HCT116 (cell line): ENCODE data around the gene RABIF. TPM values are rescaled to one million over a fixed set of nuclear protein-coding genes. Genes with fewer than 3 reads are reported as not detected.

Experiments used
- ATAC-seq: fragments of 200-7000 bp; cut with Tn5 transposase; 2 replicates; pipeline ENCODE4 v1.9.1; 2020; ENCODE audit warnings: mild to moderate bottlenecking, moderate library complexity
- BruUV-seq: library from RNA; stranded (reverse); fragments of 400-500 nt; replicated peaks from 2 replicates; lab custom pipeline; 2021; lab: Mats Ljungman, UMichigan
- CTCF ChIA-PET: fragments of 300-600 bp; sonication (Branson Sonifier 250); formaldehyde crosslinking; loops from one replicate; lab custom pipeline; 2021; ENCODE audit warnings: antibody characterized with exemption; lab: Charles Lee
- POLR2A ChIA-PET: fragments of 300-600, 350-600 bp; sonication (Branson Sonifier 250); formaldehyde crosslinking; loops from one replicate; lab custom pipeline; 2021; ENCODE audit warnings: antibody characterized with exemption; lab: Charles Lee
- RAD21 ChIA-PET, 2 experiments: fragments of 300-600 bp; sonication (Branson Sonifier 250); formaldehyde crosslinking; loops; one replicate each; lab custom pipeline; 2023; ENCODE audit warnings: low total read pairs in 2 of 2; ENCODE audit not compliant: uncharacterized antibody in 2 of 2, unreplicated experiment in 2 of 2, low non-redundant PET in 1 of 2; lab: Charles Lee
- DNase-seq: peaks from one replicate; pipeline ENCODE4 v3.0.0-alpha.2; 2010; ENCODE audit warnings: low read depth, low spot score
- H2AFZ ChIP-seq: fragments of 200-600 bp; shearing (Covaris generic), sonication (generic); 2 replicates; pipeline ENCODE4 v1.6.1; 2017; ENCODE audit warnings: low read depth, mixed run types, mixed read lengths, antibody characterized with exemption, low read length; ENCODE audit not compliant: poor library complexity, severe bottlenecking
- H3K27ac ChIP-seq: 2 replicates; pipeline ENCODE4 v1.5.1; 2012; ENCODE audit warnings: low read depth, low read length
- H3K27me3 ChIP-seq: fragments of 200-600 bp; sonication (generic); 2 replicates; pipeline ENCODE4 v1.6.1; 2016; ENCODE audit warnings: mixed run types, low read length, mixed read lengths; ENCODE audit not compliant: insufficient read depth
- H3K36me3 ChIP-seq, 2 experiments: fragments of 200-500 bp in 1 of 2; fragments of 200-600 bp in 1 of 2; sonication (Bioruptor generic) in 1 of 2; sonication (generic) in 1 of 2; 2 replicates each; pipeline versions ENCODE4 v1.5.1 to v1.6.1; 2014 to 2016; ENCODE audit warnings: low read length in 2 of 2, inconsistent platforms in 1 of 2, mixed read lengths in 1 of 2, mixed run types in 1 of 2; ENCODE audit not compliant: insufficient read depth in 2 of 2, control insufficient read depth in 1 of 2
- H3K4me1 ChIP-seq, 2 experiments: fragments of 200-600 bp in 1 of 2; sonication (generic) in 1 of 2; 2 replicates each; pipeline versions ENCODE4 v1.5.1 to v1.6.1; 2012 to 2017; ENCODE audit warnings: low read length in 2 of 2, inconsistent platforms in 1 of 2, mild to moderate bottlenecking in 1 of 2, mixed read lengths in 1 of 2, mixed run types in 1 of 2, moderate library complexity in 1 of 2; ENCODE audit not compliant: insufficient read depth in 2 of 2, control insufficient read depth in 1 of 2
- H3K4me2 ChIP-seq: fragments of 200-600 bp; sonication (generic); 2 replicates; pipeline ENCODE4 v1.6.1; 2017; ENCODE audit warnings: mixed run types, low read length, mixed read lengths
- H3K4me3 ChIP-seq, 2 experiments: fragments of 200-600 bp in 1 of 2; sonication (generic) in 1 of 2; replicated peaks in 1 of 2; 2 replicates each; pipeline ENCODE4 v1.5.1; 2011 to 2016; ENCODE audit warnings: low read length in 2 of 2, control low read depth in 1 of 2, low read depth in 1 of 2, mild to moderate bottlenecking in 1 of 2, mixed read lengths in 1 of 2, mixed run types in 1 of 2
- H3K79me2 ChIP-seq: fragments of 200-600 bp; sonication (generic); 2 replicates; pipeline ENCODE4 v1.6.1; 2017; ENCODE audit warnings: mild to moderate bottlenecking, mixed run types, low read length, moderate library complexity, mixed read lengths; ENCODE audit not compliant: insufficient read depth
- H3K9ac ChIP-seq: fragments of 200-600 bp; sonication (generic); 2 replicates; pipeline ENCODE4 v1.6.1; 2016; ENCODE audit warnings: low read length, mixed read lengths
- H3K9me2 ChIP-seq: fragments of 200-600 bp; sonication (generic), shearing (Covaris generic); 2 replicates; pipeline ENCODE4 v1.6.1; 2017; ENCODE audit warnings: mixed run types, mild to moderate bottlenecking, moderate library complexity; ENCODE audit not compliant: insufficient read depth
- H3K9me3 ChIP-seq, 2 experiments: fragments of 200-500 bp in 1 of 2; fragments of 200-600 bp in 1 of 2; sonication (Bioruptor generic) in 1 of 2; sonication (generic) in 1 of 2; 2 replicates each; pipeline ENCODE4 v1.6.1; 2014 to 2017; ENCODE audit warnings: low read length in 2 of 2, mixed read lengths in 2 of 2, inconsistent platforms in 1 of 2, low read depth in 1 of 2, mild to moderate bottlenecking in 1 of 2, mixed run types in 1 of 2, moderate library complexity in 1 of 2; ENCODE audit not compliant: control insufficient read depth in 1 of 2, insufficient read depth in 1 of 2
- H4K20me1 ChIP-seq: fragments of 200-600 bp; sonication (generic), shearing (Covaris generic); 2 replicates; pipeline ENCODE4 v1.6.1; 2017; ENCODE audit warnings: mixed run types, mild to moderate bottlenecking, moderate library complexity; ENCODE audit not compliant: insufficient read depth
- CEBPB ChIP-seq: IDR thresholded peaks from 2 replicates; pipeline ENCODE4 v1.6.1; 2012; ENCODE audit warnings: low read depth
- ELF1 ChIP-seq: IDR thresholded peaks from 2 replicates; pipeline ENCODE4 v1.6.1; 2012; ENCODE audit warnings: low read depth, borderline replicate concordance
- POLR2AphosphoS5 ChIP-seq: IDR thresholded peaks from 2 replicates; pipeline ENCODE4 v1.6.1; 2011; ENCODE audit warnings: mild to moderate bottlenecking, low read depth, low read length, moderate library complexity
- RAD21 ChIP-seq: IDR thresholded peaks from 2 replicates; pipeline ENCODE4 v1.6.1; 2012; ENCODE audit warnings: low read depth, mild to moderate bottlenecking
- SP1 ChIP-seq: IDR thresholded peaks from 2 replicates; pipeline ENCODE4 v1.6.1; 2012; ENCODE audit warnings: low read depth
- SRF ChIP-seq: IDR thresholded peaks from 2 replicates; pipeline ENCODE4 v1.6.1; 2012; ENCODE audit warnings: low read depth
- TCF7L2 ChIP-seq: IDR thresholded peaks from 2 replicates; pipeline ENCODE4 v1.7.0; 2011; ENCODE audit warnings: borderline replicate concordance, inconsistent platforms; ENCODE audit not compliant: insufficient read depth, insufficient read length; ENCODE audit errors: extremely low read depth
- ZFX ChIP-seq: fragments of 450-650 bp; IDR thresholded peaks from 2 replicates; pipeline ENCODE4 v1.6.1; 2017
- ZNF274 ChIP-seq: fragments of 200-500 bp; sonication (Bioruptor generic); IDR thresholded peaks from 2 replicates; pipeline ENCODE4 v1.6.1; 2014; ENCODE audit warnings: mild to moderate bottlenecking, low read depth, low read length, inconsistent platforms
- intact Hi-C: fragments of 100-400 bp; cut with micrococcal nuclease; formaldehyde crosslinking; loops from 2 replicates; pipeline ENCODE4 v1.10.0; 2022
- total RNA-seq: library from RNA; stranded (reverse); gene quantifications from one replicate; pipeline ENCODE4 v1.2.1, GENCODE V29; 2021; ENCODE audit not compliant: unreplicated experiment
- TF ChIP-seq, protein P1 (sequence below): IDR thresholded peaks from 2 replicates; pipeline ENCODE4 v1.6.1; 2012
- TF ChIP-seq, protein P2 (sequence below), 3 experiments: fragments of 200-600 bp in 1 of 3; sonication (generic) in 1 of 3; IDR thresholded peaks in 2 of 3; conservative IDR thresholded peaks in 1 of 3; 2 replicates each; pipeline ENCODE4 v1.5.1; 2012 to 2017; ENCODE audit warnings: low read depth in 2 of 3, low read length in 2 of 3, antibody characterized with exemption in 1 of 3, borderline replicate concordance in 1 of 3, control low read depth in 1 of 3, mild to moderate bottlenecking in 1 of 3, mixed read lengths in 1 of 3, mixed run types in 1 of 3, moderate library complexity in 1 of 3; ENCODE audit not compliant: insufficient read depth in 1 of 3
- TF ChIP-seq, protein P3 (sequence below): IDR thresholded peaks from 2 replicates; pipeline ENCODE4 v1.6.1; 2012

RABIF gene
- total RNA-seq, 1 experiment from 2014 or later: 5.4 TPM

DNA sequence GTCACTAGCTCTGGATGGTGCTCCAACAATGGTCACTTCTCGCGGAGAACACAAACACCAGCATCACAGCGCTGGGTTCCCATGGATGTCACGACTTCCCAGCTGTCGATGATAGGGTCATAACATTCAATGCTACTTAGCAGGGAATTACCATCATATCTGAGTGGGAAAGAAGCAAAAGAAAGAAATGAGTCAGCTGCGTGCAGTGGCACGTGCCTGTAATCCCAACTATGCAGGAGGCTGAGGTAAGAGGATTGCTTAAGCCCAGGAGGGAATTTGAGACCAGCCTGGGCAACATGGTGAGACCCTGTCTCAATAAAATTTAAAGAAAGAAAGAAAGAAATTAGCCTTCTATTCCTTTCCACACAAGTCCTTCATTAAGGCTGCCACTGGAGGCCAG is 3.6 kb upstream of the RABIF start:
- Histone ChIP-seq H3K27me3 (no peaks in the 10 kb centered on the region), H3K4me2 (no peak overlapping the region), H3K36me3 (peaks cover 2 to 25% of the 10 kb centered on the region in 2 experiments; a peak in 3 of 4 replicates), H3K4me1 (peaks cover 6 to 12% of the 10 kb centered on the region in 2 experiments; a peak in 3 of 4 replicates), H3K4me3 (no peak overlapping the region), H2AFZ (no peak overlapping the region), H3K9me2 (no peaks in the 10 kb centered on the region), H3K9me3 (no peaks in the 10 kb centered on the region), H3K27ac (no peak overlapping the region), H3K79me2 (peaks cover 5% of the 10 kb centered on the region; the same call in 1 of the 2 replicates), H4K20me1 (no peaks in the 10 kb centered on the region), H3K9ac (no peak overlapping the region)
- ChIA-PET CTCF (no interaction called here), RAD21 (no interaction called here), POLR2A (no interaction called here)
- ATAC-seq (no peak), DNase-seq (no peak)
- TF ChIP-seq, protein P1, sequence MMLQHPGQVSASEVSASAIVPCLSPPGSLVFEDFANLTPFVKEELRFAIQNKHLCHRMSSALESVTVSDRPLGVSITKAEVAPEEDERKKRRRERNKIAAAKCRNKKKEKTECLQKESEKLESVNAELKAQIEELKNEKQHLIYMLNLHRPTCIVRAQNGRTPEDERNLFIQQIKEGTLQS: no peak
- TF ChIP-seq ELF1 (no peak), RAD21 (no peak), CEBPB (no peak), POLR2AphosphoS5 (no peak), ZNF274 (no peak), SP1 (no peak), TCF7L2 (no peak), ZFX (no peak), SRF (no peak)
- TF ChIP-seq, protein P2, sequence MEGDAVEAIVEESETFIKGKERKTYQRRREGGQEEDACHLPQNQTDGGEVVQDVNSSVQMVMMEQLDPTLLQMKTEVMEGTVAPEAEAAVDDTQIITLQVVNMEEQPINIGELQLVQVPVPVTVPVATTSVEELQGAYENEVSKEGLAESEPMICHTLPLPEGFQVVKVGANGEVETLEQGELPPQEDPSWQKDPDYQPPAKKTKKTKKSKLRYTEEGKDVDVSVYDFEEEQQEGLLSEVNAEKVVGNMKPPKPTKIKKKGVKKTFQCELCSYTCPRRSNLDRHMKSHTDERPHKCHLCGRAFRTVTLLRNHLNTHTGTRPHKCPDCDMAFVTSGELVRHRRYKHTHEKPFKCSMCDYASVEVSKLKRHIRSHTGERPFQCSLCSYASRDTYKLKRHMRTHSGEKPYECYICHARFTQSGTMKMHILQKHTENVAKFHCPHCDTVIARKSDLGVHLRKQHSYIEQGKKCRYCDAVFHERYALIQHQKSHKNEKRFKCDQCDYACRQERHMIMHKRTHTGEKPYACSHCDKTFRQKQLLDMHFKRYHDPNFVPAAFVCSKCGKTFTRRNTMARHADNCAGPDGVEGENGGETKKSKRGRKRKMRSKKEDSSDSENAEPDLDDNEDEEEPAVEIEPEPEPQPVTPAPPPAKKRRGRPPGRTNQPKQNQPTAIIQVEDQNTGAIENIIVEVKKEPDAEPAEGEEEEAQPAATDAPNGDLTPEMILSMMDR (IDR thresholded peaks at IDR 0.05 in 2 of 3, conservative IDR thresholded peaks at IDR 0.05 in 1 of 3; ENCODE audit: borderline replicate concordance in 1 of 3, insufficient read depth in 1 of 3, low read depth in 2 of 3, low read length in 2 of 3): no peak
- TF ChIP-seq, protein P3, sequence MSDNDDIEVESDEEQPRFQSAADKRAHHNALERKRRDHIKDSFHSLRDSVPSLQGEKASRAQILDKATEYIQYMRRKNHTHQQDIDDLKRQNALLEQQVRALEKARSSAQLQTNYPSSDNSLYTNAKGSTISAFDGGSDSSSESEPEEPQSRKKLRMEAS: no peak
- no TSS peak for BruUV-seq
- intact Hi-C loops: no loop called here
